Aorta (tissue), 5 donors: ENCODE results near the gene GAK. TPM values are rescaled to one million over a fixed set of nuclear protein-coding genes. Genes with fewer than 3 reads are reported as not detected.

Source experiments
- ATAC-seq: fragments of 200-7000 bp; cut with Tn5 transposase; one replicate; pipeline ENCODE4 v1.9.1; 2022; ENCODE audit warnings: moderate library complexity; ENCODE audit not compliant: low FRiP score
- DNase-seq, 2 donors: peaks; one replicate each; pipeline ENCODE4 v3.0.0-alpha.2; 2020
- H3K27ac ChIP-seq, 2 donors: one replicate each; pipeline ENCODE4 v1.5.1; 2013; ENCODE audit warnings: low read length in 2 of 2, mild to moderate bottlenecking in 2 of 2, moderate library complexity in 2 of 2, control low read depth in 1 of 2, inconsistent platforms in 1 of 2, low read depth in 1 of 2
- H3K27me3 ChIP-seq, 2 donors: one replicate each; pipeline ENCODE4 v1.6.1; 2013; ENCODE audit warnings: control low read depth in 1 of 2, low read length in 1 of 2, mild to moderate bottlenecking in 1 of 2, moderate library complexity in 1 of 2; ENCODE audit not compliant: insufficient read depth in 2 of 2, control insufficient read depth in 1 of 2
- H3K36me3 ChIP-seq, 2 donors: one replicate each; pipeline ENCODE4 v1.6.1; 2013; ENCODE audit warnings: control low read depth in 1 of 2, low read length in 1 of 2, mild to moderate bottlenecking in 1 of 2; ENCODE audit not compliant: insufficient read depth in 2 of 2, control insufficient read depth in 1 of 2
- H3K4me1 ChIP-seq, 2 donors: one replicate each; pipeline ENCODE4 v1.6.1; 2013; ENCODE audit warnings: low read length in 2 of 2, control low read depth in 1 of 2, mild to moderate bottlenecking in 1 of 2, moderate library complexity in 1 of 2; ENCODE audit not compliant: insufficient read depth in 2 of 2, control insufficient read depth in 1 of 2
- H3K4me3 ChIP-seq, 2 donors: one replicate each; pipeline ENCODE4 v1.5.1; 2013; ENCODE audit warnings: low read length in 2 of 2, control low read depth in 1 of 2, mild to moderate bottlenecking in 1 of 2
- H3K9me3 ChIP-seq: one replicate; pipeline ENCODE4 v1.6.1; 2013; ENCODE audit warnings: mild to moderate bottlenecking, low read length; ENCODE audit not compliant: control insufficient read depth
- WGBS, 2 donors: extraction: QIAGEN DNeasy Blood & Tissue Kit; methylation state at CpG; one replicate each; pipeline ENCODE4 v1.1.7; 2013; 5-methylcytosine and 5-hydroxymethylcytosine counted together
- intact Hi-C, 2 donors: fragments of 100-400 bp; cut with DNase I; formaldehyde crosslinking; loops; one replicate each; pipeline versions ENCODE4 v1.14.2 to v1.15.0; 2022
- polyA plus RNA-seq, 2 donors: library from polyadenylated mRNA; stranded (reverse); fragments of 200-250 nt; gene quantifications; one replicate each; pipeline ENCODE4 v1.2.3, GENCODE V29; 2013
- total RNA-seq, 2 donors: library from RNA; stranded (reverse); fragmentation: NEBNext Ultra II Directional; extraction: Animal tissue kit (Norgen Biotek cat#: 25700); gene quantifications; one replicate each; pipeline ENCODE4 v1.2.1, GENCODE V29; 2021
- donor health status: healthy with polysubstance abuse.
- donor health status: Bipolar disorder and iron deficiency.
- donor health status: DM: no; HTN: no; CAD: no.
- donor health status: DM: no; HTN: no; CAD: no.
- donor health status: DM: yes; HTN: yes; CAD: no.

The GAK gene
- total and polyA plus RNA-seq, 4 donors: 52.0 to 300 (median 94.4) TPM

DNA sequence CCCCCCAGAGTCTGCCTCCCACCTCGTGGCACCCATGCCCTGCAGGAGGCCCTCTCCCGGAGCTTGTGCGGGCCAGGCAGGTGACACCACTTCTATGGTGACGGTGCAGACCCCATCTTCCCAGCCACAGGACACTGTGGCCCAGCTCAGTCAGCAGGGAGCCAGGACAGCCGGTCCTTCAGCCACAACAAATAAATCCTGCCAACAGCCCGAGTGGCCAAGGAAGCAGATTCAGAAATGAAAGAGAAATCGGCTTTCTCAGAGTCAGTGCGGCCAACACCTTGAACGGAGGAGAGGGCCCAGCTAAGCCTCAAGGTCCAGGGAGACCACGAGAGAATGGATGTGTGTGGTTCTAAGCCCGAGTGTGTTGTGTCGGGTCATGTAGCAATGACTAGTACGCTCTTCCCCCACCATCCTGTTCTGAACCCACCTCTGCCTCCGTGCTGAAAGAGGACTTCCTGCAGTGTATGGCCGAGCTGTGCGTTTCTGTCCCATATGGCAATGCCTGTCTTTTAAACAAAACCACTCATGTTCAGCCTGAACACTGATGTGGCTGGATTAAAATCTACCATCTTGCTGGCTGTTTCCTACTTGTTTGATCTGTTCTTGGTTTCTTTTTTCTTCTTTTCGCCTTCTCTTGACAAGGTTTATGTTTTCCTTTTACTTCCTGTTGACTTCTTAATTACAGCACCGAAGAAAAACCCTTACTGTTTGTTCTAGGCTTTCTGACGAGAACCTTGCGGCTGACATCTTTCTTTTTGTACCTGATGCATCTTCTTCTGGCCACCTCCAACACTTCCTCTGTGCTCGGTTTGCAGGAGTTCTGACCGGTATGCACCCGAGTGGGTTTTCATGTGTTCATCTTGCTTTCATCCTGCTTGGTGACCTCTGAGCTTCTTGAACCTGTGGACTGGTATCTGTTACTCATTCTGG, 53.1 kb downstream of the GAK start:
- Histone ChIP-seq H3K36me3 (peaks cover 0 to 16% of the 10 kb centered on the region in 2 donors), H3K4me1 (no peaks in the 10 kb centered on the region), H3K27ac (no peak overlapping the region), H3K9me3 (no peaks in the 10 kb centered on the region), H3K27me3 (no peaks in the 10 kb centered on the region), H3K4me3 (no peak overlapping the region)
- ATAC-seq: no peak
- no peak for DNase-seq
- 87 to 88% methylated on average over 23 of the region's 23 CpGs for WGBS, 2 donors
- intact Hi-C loops: no loop called here

DNA sequence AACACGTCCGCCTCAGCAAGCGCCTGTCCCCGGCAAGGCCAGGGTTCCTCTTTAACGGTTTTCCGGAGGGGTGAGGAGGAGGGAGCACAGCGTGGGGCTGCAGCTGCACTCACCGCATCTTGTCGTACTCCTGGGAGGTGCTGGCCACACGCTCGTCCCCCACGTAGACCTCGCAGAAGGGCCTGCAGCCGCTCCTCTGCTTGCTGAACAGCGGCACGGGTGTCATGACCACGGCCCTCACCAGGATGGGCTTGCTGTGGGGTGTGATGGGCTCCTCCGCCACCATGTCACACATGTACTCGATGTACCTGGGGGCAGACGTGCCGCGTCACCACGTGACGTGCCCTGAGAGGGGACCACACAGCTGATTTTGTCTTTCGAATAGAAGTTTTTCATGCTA, 54.6 kb downstream of the GAK start:
- Histone ChIP-seq H3K4me3 (no peak overlapping the region), H3K4me1 (no peaks in the 10 kb centered on the region), H3K27me3 (no peaks in the 10 kb centered on the region), H3K27ac (no peak overlapping the region), H3K36me3 (peaks cover 0 to 14% of the 10 kb centered on the region in 2 donors), H3K9me3 (no peaks in the 10 kb centered on the region)
- DNase-seq: no peak
- intact Hi-C loops: no loop called here
- WGBS, 2 donors: 89 to 91% methylated on average over 24 to 25 of the region's 25 CpGs
- no peak for ATAC-seq

DNA sequence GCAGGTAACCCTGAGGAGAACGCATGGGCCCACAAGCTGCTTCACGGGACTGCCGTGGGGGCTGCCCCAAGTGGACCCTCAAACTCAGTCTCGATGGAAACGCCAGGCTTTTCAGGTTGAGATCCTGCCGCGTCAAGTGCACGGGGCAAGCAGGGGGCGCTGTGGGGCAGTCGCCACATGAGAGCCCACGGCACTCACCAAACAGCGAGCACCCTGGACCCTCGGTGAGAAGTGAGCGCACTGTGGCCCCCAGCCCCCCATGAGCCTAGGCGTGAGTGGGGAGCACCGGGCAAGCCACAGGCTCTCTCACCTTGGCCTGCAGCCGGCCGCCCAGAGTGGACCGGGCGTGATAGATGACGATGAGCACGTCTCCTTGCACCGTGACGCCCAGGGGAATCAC, 55.3 kb downstream of the GAK start:
- Histone ChIP-seq H3K27me3 (no peaks in the 10 kb centered on the region), H3K9me3 (no peaks in the 10 kb centered on the region), H3K27ac (no peak overlapping the region), H3K4me3 (no peak overlapping the region), H3K4me1 (no peaks in the 10 kb centered on the region), H3K36me3 (peaks cover 0 to 14% of the 10 kb centered on the region in 2 donors)
- DNase-seq (no peak), ATAC-seq (no peak)
- intact Hi-C loops: no loop called here
- WGBS, 2 donors: 90 to 91% methylated on average over 24 of the region's 24 CpGs

DNA sequence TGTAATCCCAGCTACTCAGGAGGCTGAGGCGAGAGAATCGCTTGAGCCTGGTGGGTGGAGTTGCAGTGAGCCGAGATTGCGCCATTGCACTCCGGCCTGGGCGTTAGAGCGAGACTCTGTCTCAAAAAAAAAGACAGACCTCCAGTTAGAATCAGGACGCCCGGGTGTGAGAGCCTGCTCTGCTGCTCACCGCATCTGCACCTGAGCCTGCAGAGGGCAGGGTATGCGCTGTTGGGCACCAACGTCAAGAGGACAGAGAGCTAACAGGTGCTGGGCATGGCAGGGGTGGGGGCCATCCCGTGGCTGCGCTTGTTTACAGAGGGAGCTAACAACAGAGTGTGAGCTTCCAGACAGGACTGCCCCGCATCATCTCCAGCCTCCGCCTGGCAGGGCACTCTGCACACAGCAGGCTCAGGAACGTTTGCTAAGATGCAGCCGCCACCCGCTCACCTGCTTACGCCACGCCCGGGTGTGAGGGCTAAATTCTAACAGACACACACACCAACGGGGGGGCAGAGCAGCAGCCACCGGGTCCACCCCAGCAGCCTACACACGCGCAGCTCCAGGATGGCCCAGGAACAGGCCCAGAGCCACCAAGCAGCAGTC, 56.2 kb downstream of the GAK start:
- H3K27ac ChIP-seq: no peak overlapping the region
- WGBS, 2 donors: 92 to 93% methylated on average over 26 of the region's 26 CpGs
- H3K9me3 ChIP-seq: no peaks in the 10 kb centered on the region
- intact Hi-C loops: no loop called here
- no peaks in the 10 kb centered on the region for H3K27me3 ChIP-seq
- peaks cover 0 to 14% of the 10 kb centered on the region in 2 donors for H3K36me3 ChIP-seq
- no peak for ATAC-seq
- no peak overlapping the region for H3K4me3 ChIP-seq
- no peak for DNase-seq
- H3K4me1 ChIP-seq: no peaks in the 10 kb centered on the region

DNA sequence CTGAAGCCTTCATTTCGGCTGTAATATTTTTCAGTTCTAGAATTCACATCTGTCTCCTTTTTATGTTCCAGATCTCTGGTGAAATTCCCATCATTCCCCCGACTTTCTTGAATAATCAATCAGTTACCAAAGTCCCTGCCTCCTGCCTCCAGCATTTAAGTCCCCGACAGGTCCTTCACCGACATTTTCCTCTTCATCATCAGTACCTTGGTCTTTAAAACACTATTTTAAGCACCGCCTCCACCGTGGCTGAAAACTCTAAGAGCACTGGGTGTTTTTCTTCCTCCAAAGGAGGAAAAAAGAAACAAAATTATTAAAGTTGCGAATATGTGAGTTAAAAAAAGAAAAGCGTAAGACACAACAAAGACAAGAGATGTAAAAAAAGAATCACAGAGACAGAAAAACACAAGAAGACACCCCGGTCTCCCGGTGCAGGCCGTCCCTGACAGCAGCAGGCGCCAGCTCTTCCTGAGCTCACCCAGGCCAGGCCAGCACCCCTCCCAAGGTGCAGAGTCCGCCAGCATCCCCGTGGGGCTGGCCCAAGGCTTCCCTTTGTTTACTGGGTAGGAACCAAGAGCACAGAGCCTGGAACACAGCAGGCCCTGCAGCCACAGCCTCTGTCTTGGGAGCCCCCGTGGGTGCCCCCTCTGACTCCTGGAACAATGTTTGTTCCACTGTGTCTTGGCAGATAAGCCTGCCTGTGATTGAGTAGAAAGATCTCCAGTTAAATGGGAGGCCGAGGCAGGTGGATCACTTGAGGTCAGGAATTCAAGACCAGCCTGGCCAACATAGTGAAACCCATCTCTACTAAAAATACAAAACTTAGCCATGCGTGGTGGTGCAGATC, 56.9 kb downstream of the GAK start:
- Histone ChIP-seq H3K27me3 (no peaks in the 10 kb centered on the region), H3K4me3 (no peak overlapping the region), H3K4me1 (no peaks in the 10 kb centered on the region), H3K36me3 (peaks cover 0 to 16% of the 10 kb centered on the region in 2 donors), H3K27ac (no peak overlapping the region), H3K9me3 (no peaks in the 10 kb centered on the region)
- intact Hi-C loops: no loop called here
- DNase-seq: no peak
- no peak for ATAC-seq
- WGBS, 2 donors: 87 to 88% methylated on average over 17 of the region's 17 CpGs

DNA sequence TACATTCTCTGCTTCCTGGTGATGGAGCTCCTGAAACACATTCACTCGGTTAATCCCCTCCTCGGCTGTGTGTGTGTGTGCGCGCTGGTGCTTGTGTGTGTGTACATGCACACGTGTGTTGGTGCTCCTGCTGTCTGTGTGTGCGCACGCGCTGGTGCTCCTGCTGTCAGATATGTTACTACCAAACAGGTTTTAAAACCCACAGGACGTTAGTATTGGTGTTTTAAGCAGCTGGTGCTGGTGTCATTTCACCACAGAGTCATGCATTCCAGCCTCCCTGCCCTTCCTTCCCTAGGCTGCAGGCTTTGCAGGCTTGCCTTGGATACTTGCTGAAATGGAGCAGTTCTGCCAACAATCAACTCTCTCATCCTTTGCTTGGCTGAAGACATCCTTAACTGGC, 58.1 kb downstream of the GAK start:
- Histone ChIP-seq H3K4me3 (no peak overlapping the region), H3K4me1 (no peaks in the 10 kb centered on the region), H3K36me3 (peaks cover 0 to 18% of the 10 kb centered on the region in 2 donors), H3K9me3 (no peaks in the 10 kb centered on the region), H3K27me3 (no peaks in the 10 kb centered on the region), H3K27ac (no peak overlapping the region)
- intact Hi-C loops: no loop called here
- DNase-seq (no peak), ATAC-seq (no peak)
- WGBS, 2 donors: 92 to 93% methylated on average over 9 of the region's 9 CpGs

DNA sequence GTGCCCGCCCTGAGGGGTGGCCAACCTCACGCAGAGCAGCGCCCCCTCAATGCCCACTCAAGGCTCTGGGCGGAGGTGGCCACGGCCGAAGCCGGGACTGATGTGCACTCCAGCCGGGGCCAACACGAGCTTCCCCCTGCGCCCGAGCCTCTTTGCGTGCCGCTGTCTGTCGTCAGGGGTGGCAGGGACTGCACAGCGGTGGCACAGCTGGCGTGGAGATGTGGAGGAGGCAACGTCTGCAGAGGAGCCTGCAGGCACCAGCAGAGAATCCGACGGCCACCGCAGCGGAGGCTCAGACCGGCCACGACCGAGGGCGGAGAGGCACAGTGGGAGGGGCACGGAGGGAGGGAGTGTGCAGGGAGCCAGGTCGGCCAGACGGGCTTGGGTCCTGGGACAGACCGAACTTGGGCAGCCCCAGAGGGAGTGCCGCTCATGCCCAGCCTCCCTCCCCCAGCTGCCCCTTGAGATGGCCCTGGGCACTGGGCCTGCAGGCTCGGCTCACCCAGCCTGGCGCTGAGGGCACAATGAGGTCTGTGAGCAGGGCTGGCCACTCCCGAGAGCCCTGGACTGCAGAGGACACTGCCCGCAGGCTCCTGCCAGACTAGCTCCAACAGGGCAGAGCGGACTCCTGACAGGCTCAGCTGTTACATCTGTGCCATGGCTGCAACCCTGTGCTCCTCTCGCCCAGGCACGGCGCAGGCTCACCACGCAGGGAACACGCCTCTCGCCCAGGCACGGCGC, 59.7 kb downstream of the GAK start:
- intact Hi-C loops: no loop called here
- 93 to 94% methylated on average over 39 to 43 of the region's 43 CpGs for WGBS, 2 donors
- Histone ChIP-seq H3K36me3 (peaks cover 0 to 18% of the 10 kb centered on the region in 2 donors), H3K27me3 (no peaks in the 10 kb centered on the region), H3K4me1 (no peaks in the 10 kb centered on the region), H3K9me3 (no peaks in the 10 kb centered on the region), H3K27ac (no peak overlapping the region), H3K4me3 (no peak overlapping the region)
- DNase-seq: no peak
- peak; percentile 33 for ATAC-seq

DNA sequence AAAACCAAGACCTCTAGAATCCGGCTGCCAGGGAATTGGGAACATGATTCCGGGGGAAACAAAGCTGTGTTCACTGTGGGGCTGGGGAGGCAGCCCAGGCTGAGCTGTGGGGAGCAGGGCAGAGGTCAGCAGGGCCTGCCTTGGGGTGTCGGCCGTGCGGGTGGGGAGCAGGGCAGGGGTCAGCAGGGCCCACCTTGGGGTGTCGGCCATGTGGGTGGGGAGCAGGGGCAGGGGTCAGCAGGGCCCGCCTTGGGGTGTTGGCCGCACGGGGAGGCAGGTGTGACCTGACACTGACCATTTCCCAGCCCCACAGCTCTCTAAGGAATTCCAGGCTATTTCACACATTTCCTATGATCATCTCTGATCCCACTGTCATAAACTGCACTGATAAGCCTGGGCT, 60.6 kb downstream of the GAK start:
- H3K27me3 ChIP-seq: no peaks in the 10 kb centered on the region
- ATAC-seq: no peak
- intact Hi-C loops: no loop called here
- no peak for DNase-seq
- H3K27ac ChIP-seq: no peak overlapping the region
- H3K36me3 ChIP-seq: peaks cover 0 to 19% of the 10 kb centered on the region in 2 donors
- no peak overlapping the region for H3K4me3 ChIP-seq
- 94 to 96% methylated on average over 9 of the region's 9 CpGs for WGBS, 2 donors
- H3K4me1 ChIP-seq: no peaks in the 10 kb centered on the region
- no peaks in the 10 kb centered on the region for H3K9me3 ChIP-seq
